Epidermal melanocyte (primary cell): Measurements from ENCODE around the gene MYDGF.

ENCODE experiments used
- DNase-seq: peaks from one replicate; pipeline ENCODE4 v3.0.0; 2011; ENCODE audit warnings: low spot score; ENCODE audit not compliant: insufficient read length

Gene MYDGF

GRCh38 chr19:4645718-4646117, 24.4 kb downstream of the MYDGF start:
- no peak for DNase-seq

- DNase-seq, result no peak
These were observed 27.5 kb downstream of the MYDGF start for GRCh38 chr19:4642625-4643024.

- DNase-seq, result no peak
These were observed 29.0 kb downstream of the MYDGF start for GRCh38 chr19:4641132-4641531.

GRCh38 chr19:4640247-4641000, 29.7 kb downstream of the MYDGF start:
- DNase-seq, result no peak

GRCh38 chr19:4639531-4640246, 30.5 kb downstream of the MYDGF start:
- no peak for DNase-seq

- DNase-seq, result peak; percentile 99
These were observed 31.2 kb downstream of the MYDGF start, which contains the start of gene TNFAIP8L1 for GRCh38 chr19:4638828-4639530. Gene TNFAIP8L1 (plus strand): TSS chr19:4639516. CDS start chr19:4651870, 12,354 bp downstream.

GRCh38 chr19:4638317-4638716, 31.8 kb downstream of the MYDGF start:
- DNase-seq, result no peak

GRCh38 chr19:4636761-4637160, 33.4 kb downstream of the MYDGF start:
- DNase-seq, result no peak

GRCh38 chr19:4636151-4636717, 33.9 kb downstream of the MYDGF start:
- DNase-seq, result peak; percentile 68

- DNase-seq, result no peak
These were observed 34.4 kb downstream of the MYDGF start for GRCh38 chr19:4635754-4636116.

- DNase-seq, result no peak
These were observed 36.8 kb downstream of the MYDGF start for GRCh38 chr19:4633140-4633967.

- DNase-seq, result no peak
These were observed 45.3 kb downstream of the MYDGF start for GRCh38 chr19:4624733-4625362.

- no peak for DNase-seq
These were observed 45.8 kb downstream of the MYDGF start for GRCh38 chr19:4624301-4624700.

GRCh38 chr19:4622695-4623421, 47.3 kb downstream of the MYDGF start:
- no peak for DNase-seq

GRCh38 chr19:4620675-4621074, 49.5 kb downstream of the MYDGF start:
- DNase-seq, result no peak

GRCh38 chr19:4619668-4620294, 50.4 kb downstream of the MYDGF start:
- no peak for DNase-seq

- DNase-seq, result no peak
These were observed 52.1 kb downstream of the MYDGF start for GRCh38 chr19:4618019-4618418.

GRCh38 chr19:4613254-4613751, 56.8 kb downstream of the MYDGF start:
- DNase-seq, result no peak

- DNase-seq, result no peak
These were observed 60.1 kb downstream of the MYDGF start for GRCh38 chr19:4609878-4610511.
